PC-9 (cell line): ENCODE data around the gene PXDN. TPM values are rescaled to one million over a fixed set of nuclear protein-coding genes. Genes with fewer than 3 reads are reported as not detected.

Source experiments
- BruUV-seq: library from RNA; stranded (reverse); fragments of 400-500 nt; replicated peaks from 2 replicates; lab custom pipeline; 2021; lab: Mats Ljungman, UMichigan
- CTCF ChIA-PET: fragments of 300-600 bp; sonication (Branson Sonifier 250); formaldehyde crosslinking; loops from one replicate; lab custom pipeline; 2022; ENCODE audit warnings: antibody characterized with exemption; lab: Charles Lee
- POLR2A ChIA-PET: fragments of 300-600 bp; sonication (Branson Sonifier 250); formaldehyde crosslinking; loops from one replicate; lab custom pipeline; 2022; ENCODE audit warnings: antibody characterized with exemption; ENCODE audit not compliant: unreplicated experiment; lab: Charles Lee
- DNase-seq, 2 experiments: peaks; one replicate each; pipeline versions ENCODE4 v3.0.0 to v3.0.0-alpha.2; 2015 to 2022; ENCODE audit warnings: mixed read lengths in 1 of 2
- H2AFZ ChIP-seq: fragments of 200-600 bp; sonication (generic); 2 replicates; pipeline ENCODE4 v1.8.1; 2017; ENCODE audit warnings: antibody characterized with exemption
- H3F3A ChIP-seq: fragments of 200-600 bp; sonication (generic); 2 replicates; pipeline ENCODE4 v1.8.1; 2017; ENCODE audit warnings: antibody characterized with exemption, mild to moderate bottlenecking, low read depth; ENCODE audit not compliant: insufficient read depth
- H3K27ac ChIP-seq: fragments of 200-600 bp; sonication (generic); 2 replicates; pipeline ENCODE4 v1.6.1; 2016; ENCODE audit warnings: mixed run types
- H3K27me3 ChIP-seq: fragments of 200-600 bp; sonication (generic); 2 replicates; pipeline ENCODE4 v1.6.1; 2016; ENCODE audit warnings: low read depth, mixed run types; ENCODE audit not compliant: insufficient read depth
- H3K36me3 ChIP-seq: fragments of 200-600 bp; sonication (generic); 2 replicates; pipeline ENCODE4 v1.6.1; 2016; ENCODE audit warnings: low read depth, mixed run types
- H3K4me1 ChIP-seq: fragments of 200-600 bp; sonication (generic); replicated peaks from 2 replicates; pipeline ENCODE4 v1.6.1; 2016; ENCODE audit warnings: mixed run types; ENCODE audit not compliant: insufficient read depth
- H3K4me2 ChIP-seq: fragments of 200-600 bp; sonication (generic); 2 replicates; pipeline ENCODE4 v1.6.1; 2017; ENCODE audit warnings: mixed run types
- H3K4me3 ChIP-seq: fragments of 200-600 bp; sonication (generic); 2 replicates; pipeline ENCODE4 v1.6.1; 2016; ENCODE audit warnings: mixed run types
- H3K79me2 ChIP-seq: fragments of 200-600 bp; sonication (generic); 2 replicates; pipeline ENCODE4 v1.6.1; 2017; ENCODE audit warnings: low read depth, mixed run types
- H3K9me2 ChIP-seq: fragments of 200-600 bp; sonication (generic); 2 replicates; pipeline ENCODE4 v1.8.1; 2017; ENCODE audit warnings: mild to moderate bottlenecking; ENCODE audit not compliant: insufficient read depth
- H3K9me3 ChIP-seq: fragments of 200-600 bp; sonication (generic); 2 replicates; pipeline ENCODE4 v1.8.1; 2016; ENCODE audit warnings: low read depth; ENCODE audit not compliant: insufficient read depth
- H4K20me1 ChIP-seq: fragments of 200-600 bp; sonication (generic); 2 replicates; pipeline ENCODE4 v1.8.1; 2017; ENCODE audit not compliant: insufficient read depth
- CTCF ChIP-seq: fragments of 200-600 bp; sonication (generic); conservative IDR thresholded peaks from 2 replicates; pipeline ENCODE4 v1.6.1; 2017; ENCODE audit warnings: mixed run types, antibody characterized with exemption, mild to moderate bottlenecking, moderate library complexity
- EZH2 ChIP-seq: fragments of 200-600 bp; sonication (generic); IDR thresholded peaks from 2 replicates; pipeline ENCODE4 v1.8.0; 2017; ENCODE audit warnings: antibody characterized with exemption, low read depth
- intact Hi-C: fragments of 100-400 bp; cut with micrococcal nuclease; formaldehyde crosslinking; loops from one replicate; pipeline ENCODE4 v1.10.0; 2022; ENCODE audit not compliant: unreplicated experiment
- total RNA-seq: library from RNA; stranded (reverse); gene quantifications from 2 replicates; pipeline ENCODE4 v1.2.3, GENCODE V29; 2021

PXDN gene
- total RNA-seq, 1 experiment from 2014 or later = 91.1 TPM

GRCh38 chr2:1664076-1664605, 80.2 kb downstream of the PXDN start:
- ChIA-PET POLR2A (no interaction called here), CTCF (no interaction called here)
- H3K4me2 ChIP-seq = no peak overlapping the region
- H3F3A ChIP-seq = no peaks in the 10 kb centered on the region
- H2AFZ ChIP-seq = no peak overlapping the region
- H3K9me2 ChIP-seq = no peaks in the 10 kb centered on the region
- H3K27ac ChIP-seq = no peak overlapping the region
- TF ChIP-seq EZH2 (no peak), CTCF (no peak)
- no peaks in the 10 kb centered on the region for H3K79me2 ChIP-seq
- DNase-seq = no peak
- BruUV-seq = no TSS peak
- no peaks in the 10 kb centered on the region; the same call in 1 of the 2 replicates for H4K20me1 ChIP-seq
- H3K36me3 ChIP-seq = peaks cover under 1% of the 10 kb centered on the region; the same call in 1 of the 2 replicates
- H3K4me1 ChIP-seq = no peaks in the 10 kb centered on the region
- peaks cover 54% of the 10 kb centered on the region for H3K27me3 ChIP-seq
- no peaks in the 10 kb centered on the region for H3K9me3 ChIP-seq
- H3K4me3 ChIP-seq = no peak overlapping the region
- intact Hi-C loops = no loop called here

- H3K9me3 ChIP-seq = no peaks in the 10 kb centered on the region
- no peak overlapping the region for H3K4me2 ChIP-seq
- BruUV-seq = no TSS peak
- peaks cover 4% of the 10 kb centered on the region for H3K36me3 ChIP-seq
- H4K20me1 ChIP-seq = no peaks in the 10 kb centered on the region; the same call in 1 of the 2 replicates
- H3K27ac ChIP-seq = no peak overlapping the region
- intact Hi-C loops = no loop called here
- H3K9me2 ChIP-seq = no peaks in the 10 kb centered on the region
- no peaks in the 10 kb centered on the region for H3F3A ChIP-seq
- no peak overlapping the region for H2AFZ ChIP-seq
- no peak overlapping the region for H3K4me3 ChIP-seq
- ChIA-PET POLR2A (no interaction called here), CTCF (no interaction called here)
- H3K27me3 ChIP-seq = peaks cover 57% of the 10 kb centered on the region
- DNase-seq = no peak
- TF ChIP-seq CTCF = no peak
- TF ChIP-seq EZH2 = no peak
- H3K4me1 ChIP-seq = no peaks in the 10 kb centered on the region
- no peaks in the 10 kb centered on the region for H3K79me2 ChIP-seq
Measured at GRCh38 chr2:1663621-1664020, 80.7 kb downstream of the PXDN start.

- peaks cover 4% of the 10 kb centered on the region for H3K36me3 ChIP-seq
- DNase-seq = no peak
- intact Hi-C loops = no loop called here
- no TSS peak for BruUV-seq
- ChIA-PET POLR2A (no interaction called here), CTCF (no interaction called here)
- no peak overlapping the region for H3K4me2 ChIP-seq
- H3K4me3 ChIP-seq = no peak overlapping the region
- no peaks in the 10 kb centered on the region for H3K4me1 ChIP-seq
- peaks cover 57% of the 10 kb centered on the region for H3K27me3 ChIP-seq
- H3K27ac ChIP-seq = no peak overlapping the region
- no peaks in the 10 kb centered on the region for H3K9me3 ChIP-seq
- H3K9me2 ChIP-seq = no peaks in the 10 kb centered on the region
- no peak overlapping the region for H2AFZ ChIP-seq
- H3K79me2 ChIP-seq = no peaks in the 10 kb centered on the region
- TF ChIP-seq EZH2 (no peak), CTCF (no peak)
- no peaks in the 10 kb centered on the region for H3F3A ChIP-seq
- H4K20me1 ChIP-seq = no peaks in the 10 kb centered on the region; the same call in 1 of the 2 replicates
Measured at GRCh38 chr2:1662606-1663180, 81.6 kb downstream of the PXDN start.
